GM21717 (cell line): Measurements from ENCODE around the gene STAMBPL1.
"Not testable (repeated sequence)": the region's sequence is repeated elsewhere in the genome, so short reads cannot be mapped to it uniquely, and the experiment has no call there.

Source experiments
- ATAC-seq: cut with Tn5 transposase; IDR thresholded peaks from one replicate; pipeline ENCODE4 v1.9.1; 2021; ENCODE audit warnings: mild to moderate bottlenecking, moderate library complexity; ENCODE audit not compliant: unreplicated experiment

The STAMBPL1 gene

GRCh38 chr10:88918191-88918905 is 38.3 kb downstream of the STAMBPL1 start:
- no peak for ATAC-seq

- ATAC-seq: no peak
Measured at GRCh38 chr10:88919041-88919440, 39.0 kb downstream of the STAMBPL1 start.

GRCh38 chr10:88920198-88920597 is 40.2 kb downstream of the STAMBPL1 start:
- no peak for ATAC-seq

- no peak for ATAC-seq
Measured at GRCh38 chr10:88920986-88921593, 41.0 kb downstream of the STAMBPL1 start.

- ATAC-seq: no peak
Measured at GRCh38 chr10:88922041-88922440, 42.0 kb downstream of the STAMBPL1 start.

- no peak for ATAC-seq
Measured at GRCh38 chr10:88923520-88923919, 43.5 kb downstream of the STAMBPL1 start.

- no peak for ATAC-seq
Measured at GRCh38 chr10:88926566-88927415, 46.7 kb downstream of the STAMBPL1 start.

GRCh38 chr10:88927416-88927690 is 47.3 kb downstream of the STAMBPL1 start:
- ATAC-seq: no peak

- ATAC-seq: no peak
Measured at GRCh38 chr10:88928254-88928653, 48.2 kb downstream of the STAMBPL1 start.

- ATAC-seq: no peak
Measured at GRCh38 chr10:88931548-88931947, 51.5 kb downstream of the STAMBPL1 start.

- ATAC-seq: not testable (repeated sequence)
Measured at GRCh38 chr10:88932029-88932428, 52.0 kb downstream of the STAMBPL1 start.

GRCh38 chr10:88932539-88933256 is 52.7 kb downstream of the STAMBPL1 start:
- no peak for ATAC-seq

GRCh38 chr10:88933564-88933963 is 53.5 kb downstream of the STAMBPL1 start:
- ATAC-seq: no peak

- ATAC-seq: peak; percentile 39
Measured at GRCh38 chr10:88934900-88935672, 55.0 kb downstream of the STAMBPL1 start.

- no peak for ATAC-seq
Measured at GRCh38 chr10:88936656-88937055, 56.6 kb downstream of the STAMBPL1 start.

GRCh38 chr10:88938039-88938438 is 58.0 kb downstream of the STAMBPL1 start:
- ATAC-seq: no peak

GRCh38 chr10:88938938-88939337 is 58.9 kb downstream of the STAMBPL1 start:
- no peak for ATAC-seq

- no peak for ATAC-seq
Measured at GRCh38 chr10:88941026-88941425, 61.0 kb downstream of the STAMBPL1 start.

GRCh38 chr10:88943778-88944177 is 63.7 kb downstream of the STAMBPL1 start:
- no peak for ATAC-seq

GRCh38 chr10:88944813-88945212 is 64.8 kb downstream of the STAMBPL1 start:
- peak; percentile 66 for ATAC-seq

- no peak for ATAC-seq
Measured at GRCh38 chr10:88946200-88946599, 66.2 kb downstream of the STAMBPL1 start.
